GM04503 (cell line): ENCODE results near the gene C6orf62.
"Not testable (repeated sequence)": the region's sequence is repeated elsewhere in the genome, so short reads cannot be mapped to it uniquely, and the experiment has no call there.

Experiments
- DNase-seq: peaks from one replicate; pipeline ENCODE4 v3.0.0-alpha.2; 2012; ENCODE audit warnings: low read depth

C6orf62 gene

DNA sequence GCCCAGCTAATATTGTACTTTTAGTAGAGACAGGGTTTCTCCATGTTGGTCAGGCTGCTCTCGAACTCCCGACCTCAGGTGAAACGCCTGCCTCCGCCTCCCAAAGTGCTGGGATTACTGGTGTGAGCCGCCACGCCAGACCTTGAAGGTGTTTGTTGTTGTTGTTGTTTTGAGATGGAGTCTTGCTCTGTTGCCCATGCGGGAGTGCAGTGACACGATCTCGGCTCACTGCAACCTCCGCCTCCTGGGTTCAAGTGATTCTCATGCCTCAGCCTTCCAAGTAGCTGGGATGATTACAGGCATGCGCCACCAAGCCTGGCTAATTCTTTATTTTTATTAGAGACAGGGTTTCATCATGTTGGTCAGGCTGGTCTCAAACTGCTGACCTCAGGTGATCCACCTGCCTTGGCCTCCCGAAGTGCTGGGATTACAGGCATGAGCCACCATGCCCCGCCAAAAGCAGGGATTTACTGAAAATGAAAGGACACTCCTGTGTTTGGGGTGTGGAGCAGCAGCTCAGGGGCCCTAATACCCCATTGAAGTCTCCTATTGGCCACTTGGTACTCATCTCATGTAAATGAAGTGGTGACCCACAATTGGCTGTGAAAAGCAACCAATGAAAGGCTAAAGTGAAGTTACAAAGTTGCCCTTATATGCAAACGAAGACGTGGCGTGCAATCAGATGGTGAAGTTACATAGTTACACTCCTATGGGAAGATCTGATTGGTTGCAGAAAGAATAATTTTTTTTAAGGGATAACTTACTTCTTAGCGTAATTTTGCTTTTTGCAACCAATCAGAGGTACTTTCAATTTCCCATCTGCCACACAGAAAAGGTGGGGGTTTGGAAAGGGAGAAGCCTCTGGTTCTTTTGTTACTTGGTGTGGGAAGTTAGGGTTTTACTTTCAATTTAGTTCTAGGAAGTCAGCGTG, 50.6 kb downstream of the C6orf62 start:
- not testable (repeated sequence) for DNase-seq

DNA sequence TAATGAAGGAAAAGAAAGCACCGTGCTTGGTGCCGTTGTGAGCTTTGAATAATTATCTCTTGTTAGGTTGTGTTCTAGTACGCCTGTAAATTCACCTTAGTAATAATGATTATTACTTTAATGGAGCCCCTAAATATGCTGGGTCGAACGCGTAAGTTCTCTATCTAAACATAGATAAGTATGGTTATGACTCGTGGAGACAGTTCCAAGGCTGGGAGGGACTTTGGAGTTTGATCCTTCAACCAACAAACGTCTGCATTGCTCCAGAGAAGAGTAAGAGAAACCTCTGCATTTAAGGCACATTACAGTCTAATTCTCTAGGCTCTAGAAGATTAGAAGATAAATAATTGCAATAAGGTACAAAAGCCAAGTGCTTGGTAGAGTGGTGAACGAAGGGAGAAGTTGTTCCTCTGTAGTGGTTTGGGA, 51.6 kb downstream of the C6orf62 start:
- DNase-seq: no peak

DNA sequence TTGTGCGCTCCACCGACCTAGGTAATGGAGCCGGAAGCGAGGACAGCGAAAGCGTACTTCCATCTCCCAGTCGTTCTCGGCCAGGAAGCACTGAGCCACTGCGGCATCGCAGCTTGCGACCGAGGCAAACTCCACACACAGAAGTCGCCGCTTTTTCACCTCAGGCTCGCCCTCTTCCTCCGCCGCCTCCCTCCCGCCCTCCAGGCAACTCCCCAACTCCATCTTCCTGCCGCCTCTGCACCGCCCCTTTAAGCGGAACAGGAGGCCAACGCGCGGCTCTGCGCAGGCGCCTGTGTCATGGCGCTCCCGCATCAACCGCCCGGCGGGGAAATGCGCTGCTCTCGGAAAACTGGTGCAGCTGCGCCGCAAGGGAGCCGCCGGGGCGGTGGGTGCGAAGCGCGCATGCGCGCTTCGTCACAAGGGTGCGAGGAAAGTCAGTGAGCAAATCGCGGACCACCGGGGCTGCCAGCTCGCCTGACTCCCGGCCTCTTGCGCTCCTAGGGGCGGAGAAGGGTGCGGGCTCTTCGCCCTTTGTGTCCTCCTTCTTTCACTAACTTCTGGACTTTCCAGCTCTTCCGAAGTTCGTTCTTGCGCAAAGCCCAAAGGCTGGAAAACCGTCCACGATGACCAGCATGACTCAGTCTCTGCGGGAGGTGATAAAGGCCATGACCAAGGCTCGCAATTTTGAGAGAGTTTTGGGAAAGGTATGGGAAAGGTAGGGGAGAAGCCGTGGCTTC, 52.1 kb downstream of the C6orf62 start, which contains the start of the genes ACOT13 and TDP2:
TSS of gene ACOT13 (plus strand) at position 437 of the 737 bp plus-strand sequence. CDS start at position 624, 187 bp downstream.
TSS of gene TDP2 (minus strand) at position 259 of the 737 bp plus-strand sequence. CDS start at position 222, 37 bp downstream.
- DNase-seq: peak; percentile 82

DNA sequence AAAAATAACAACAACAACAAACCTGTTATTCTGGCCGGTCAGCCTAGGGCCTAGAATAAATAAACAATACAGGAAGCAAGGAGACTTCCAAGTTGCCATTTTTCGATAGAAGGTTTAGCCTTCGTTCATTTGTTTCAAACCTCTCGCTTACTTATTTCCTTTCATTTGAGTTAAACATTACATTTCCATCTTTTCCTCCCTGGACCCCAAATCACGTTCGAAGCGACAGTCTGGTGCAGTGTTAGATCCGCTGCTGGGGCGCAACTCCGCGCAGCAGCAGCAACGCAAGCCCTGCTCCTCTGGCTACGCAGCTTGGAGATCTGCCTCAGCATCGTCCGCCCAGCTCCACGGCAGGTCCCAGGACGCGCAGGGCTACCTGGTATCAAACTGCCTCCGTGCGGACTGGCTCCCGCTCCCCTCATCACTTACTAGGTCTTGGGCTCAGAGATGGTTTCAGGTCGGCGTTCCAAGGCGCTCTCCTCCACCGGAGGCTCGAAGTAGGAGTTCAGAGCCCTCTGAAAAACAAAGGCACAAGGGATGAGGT, 52.8 kb downstream of the C6orf62 start:
- DNase-seq: peak; percentile 10

DNA sequence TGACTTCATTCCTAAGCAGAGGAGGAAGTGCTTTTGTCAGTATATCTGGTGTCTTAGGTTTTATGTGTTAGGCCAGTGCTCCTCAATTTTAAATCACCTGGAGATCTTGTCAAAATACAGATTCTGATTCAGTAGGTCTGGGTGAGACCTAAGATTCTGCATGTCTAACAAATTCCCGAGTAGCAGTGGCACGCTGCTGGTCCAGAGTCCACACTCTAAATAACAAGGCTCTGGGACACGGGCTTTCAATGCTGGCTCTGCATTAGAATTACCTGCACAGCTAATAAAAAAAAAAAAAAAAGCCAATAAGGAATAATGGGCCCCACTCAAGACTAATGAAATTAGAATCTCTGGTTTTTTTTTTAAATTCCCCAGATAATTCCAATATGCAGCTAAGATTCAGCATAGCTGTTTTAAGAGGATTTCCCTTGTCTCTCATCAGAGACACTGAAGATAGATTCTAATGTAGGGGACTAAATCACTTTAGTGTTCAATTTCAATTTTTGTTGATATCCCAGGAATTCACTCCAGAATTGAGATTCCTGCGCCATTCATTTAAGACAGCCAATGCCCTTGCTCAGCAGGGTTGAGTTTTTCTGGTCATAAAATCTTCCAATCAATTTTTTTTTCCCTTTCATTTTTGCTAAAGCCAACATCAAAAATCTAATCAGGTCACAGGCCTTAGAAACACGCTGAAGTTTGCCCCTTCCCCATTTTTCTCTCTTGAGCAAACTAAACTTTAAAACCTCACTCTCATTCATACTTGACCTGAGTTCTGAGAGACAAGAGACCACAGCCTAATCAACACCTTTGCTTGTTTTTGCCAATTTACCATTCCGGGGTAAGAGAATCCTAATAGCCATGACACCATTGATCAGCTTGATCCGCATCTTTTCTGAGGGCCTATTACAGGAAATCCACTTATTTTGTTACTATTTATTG, 54.6 kb downstream of the C6orf62 start:
- DNase-seq: no peak

DNA sequence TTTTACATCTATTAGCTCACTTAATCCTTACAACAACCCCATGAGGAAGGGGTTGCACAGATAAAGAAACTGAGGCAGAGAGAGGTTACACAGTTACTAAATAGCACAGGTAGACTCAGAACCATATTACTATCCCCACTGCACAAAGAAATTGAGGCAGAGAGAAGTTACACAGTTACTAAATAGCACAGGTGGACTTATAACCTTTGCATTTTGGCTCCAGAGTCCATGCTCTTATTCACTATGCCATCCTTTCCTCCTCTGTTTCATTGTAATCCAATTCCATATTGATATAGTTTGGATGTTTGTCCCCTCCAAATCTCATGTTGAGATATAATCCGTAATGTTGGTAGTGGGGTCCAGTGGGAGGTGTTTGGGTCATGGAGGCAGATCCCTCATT, 55.8 kb downstream of the C6orf62 start:
- DNase-seq: no peak

DNA sequence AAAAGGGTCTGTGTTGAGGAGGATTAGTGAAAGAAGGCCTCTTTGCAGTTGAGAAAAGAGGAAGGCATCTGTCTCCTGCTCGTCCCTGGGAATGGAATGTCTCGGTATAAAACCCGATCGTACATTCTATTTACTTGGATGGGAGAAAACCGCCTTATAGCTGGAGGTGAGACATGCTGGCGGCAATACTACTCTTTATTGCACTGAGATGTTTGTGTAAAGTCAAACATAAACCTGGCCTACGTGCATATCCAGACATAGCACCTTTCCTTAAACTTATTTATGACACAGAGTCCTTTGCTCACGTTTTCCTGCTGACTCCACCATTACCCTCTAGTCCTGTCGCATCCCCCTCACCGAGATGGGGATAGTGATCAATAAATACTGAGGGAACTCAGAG, 56.7 kb downstream of the C6orf62 start:
- DNase-seq: no peak

DNA sequence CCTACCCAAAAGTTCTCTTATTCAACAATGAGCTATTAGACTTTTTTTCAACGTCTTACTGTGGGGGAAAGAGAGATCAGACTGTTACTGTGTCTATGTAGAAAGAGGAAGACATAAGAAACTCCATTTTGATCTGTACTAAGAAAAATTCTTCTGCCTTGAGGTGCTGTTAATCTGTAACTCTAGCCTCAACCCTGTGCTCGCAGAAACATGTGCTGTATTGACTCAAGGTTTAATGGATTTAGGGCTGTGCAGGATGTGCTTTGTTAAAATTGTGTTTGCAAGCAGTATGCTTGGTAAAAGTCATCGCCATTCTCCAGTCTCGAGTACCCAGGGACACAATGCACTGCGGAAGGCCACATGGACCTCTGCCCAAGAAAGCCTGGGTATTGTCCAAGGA, 57.2 kb downstream of the C6orf62 start:
- DNase-seq: not testable (repeated sequence)

DNA sequence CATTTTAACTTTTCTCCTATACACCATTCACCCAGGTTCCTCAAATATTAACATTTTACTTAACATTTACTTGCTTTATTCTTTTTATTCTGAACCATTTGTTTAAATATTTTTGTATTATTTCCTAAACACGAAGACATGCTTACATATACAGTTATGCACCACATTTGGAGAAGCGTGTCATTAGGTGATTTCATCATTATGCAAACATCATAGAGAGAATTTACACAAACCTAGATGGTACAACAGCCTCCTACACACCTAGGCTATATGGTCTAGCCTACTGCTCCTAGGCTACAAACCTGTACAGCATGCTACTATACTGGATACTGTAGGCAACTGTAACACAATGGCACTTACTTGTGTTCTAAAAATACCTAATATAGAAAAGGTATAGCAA, 58.8 kb downstream of the C6orf62 start:
- no peak for DNase-seq

DNA sequence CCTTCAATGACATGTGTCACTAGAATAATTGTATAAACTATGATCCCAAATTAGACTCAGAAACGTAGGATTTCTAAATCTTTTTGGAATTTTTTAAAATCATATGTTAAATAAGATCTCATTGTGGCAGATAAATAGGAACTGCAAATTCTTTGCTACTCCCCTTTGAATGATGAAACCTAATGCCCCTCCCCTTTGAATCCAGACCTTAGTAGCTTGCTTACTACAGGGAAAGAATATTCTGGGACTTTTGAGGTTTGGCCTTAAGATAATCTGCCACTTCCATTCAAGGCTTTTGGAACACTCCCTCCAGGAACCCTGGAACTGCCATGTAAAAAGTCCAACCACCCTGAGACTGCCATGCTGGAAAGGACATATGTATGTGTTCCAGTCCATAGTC, 59.4 kb downstream of the C6orf62 start:
- no peak for DNase-seq

DNA sequence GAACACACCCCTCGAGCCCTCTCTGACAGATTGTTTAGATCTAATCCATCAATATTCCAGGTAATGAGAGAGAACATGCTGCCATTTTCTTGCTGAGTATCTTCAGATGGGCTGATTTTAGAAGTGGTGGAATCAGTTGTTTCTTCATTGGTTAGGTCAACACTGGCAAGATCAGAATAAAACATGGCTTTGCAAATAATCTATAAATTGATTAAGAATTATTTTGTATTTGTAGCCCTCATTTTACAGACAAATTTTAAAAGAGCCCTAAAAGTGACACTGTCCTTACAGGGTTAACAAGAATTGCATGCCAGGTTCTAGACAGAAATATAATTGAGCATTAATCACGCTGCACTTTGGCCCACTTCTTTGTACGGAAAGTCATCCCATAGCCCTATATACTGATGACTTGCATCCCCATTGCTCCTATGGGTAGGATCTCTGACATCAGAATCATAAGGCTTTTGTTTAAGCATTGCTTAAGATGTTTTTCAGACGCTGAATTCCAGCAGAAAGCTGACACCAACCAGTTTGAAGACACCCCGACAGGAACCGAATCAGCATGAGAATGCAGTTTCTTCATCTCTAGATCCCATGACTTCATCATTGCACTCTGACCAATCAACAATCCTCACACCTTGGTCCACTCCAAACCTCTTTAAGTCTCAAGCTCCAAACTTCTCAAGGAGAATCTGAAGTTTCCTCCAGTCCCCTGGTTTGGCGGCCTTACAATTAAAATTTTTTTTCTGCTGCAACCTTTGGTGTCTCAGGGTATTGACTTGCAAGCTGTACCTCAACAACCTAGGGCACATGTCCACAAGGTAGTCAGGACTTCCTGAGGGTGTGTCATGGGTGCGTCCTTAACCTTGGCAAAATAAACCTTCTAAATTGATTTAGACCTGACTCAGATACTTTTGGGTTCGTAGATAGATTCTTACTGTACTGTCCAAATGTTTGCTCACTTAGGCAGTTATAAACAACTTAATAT, 60.1 kb downstream of the C6orf62 start:
- DNase-seq: peak; percentile 40

DNA sequence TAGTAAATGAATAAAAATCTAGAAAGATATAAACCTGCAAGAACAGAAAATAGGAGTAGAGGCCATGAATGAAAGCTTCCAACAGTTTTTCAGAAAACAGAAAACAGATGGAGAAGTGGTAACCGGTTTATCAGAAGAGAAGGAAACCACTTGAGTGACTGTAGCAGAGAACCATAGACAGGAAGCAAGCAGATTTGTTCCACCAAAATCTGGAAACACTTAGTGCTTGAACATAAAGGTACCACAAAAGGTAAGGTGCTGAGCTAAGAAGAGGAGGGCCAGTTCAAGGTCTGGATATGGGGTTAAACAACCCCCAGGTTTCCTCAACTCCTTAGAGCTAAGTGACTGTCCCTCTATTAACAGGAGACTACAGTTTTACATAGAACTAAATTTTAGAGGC, 63.7 kb downstream of the C6orf62 start:
- no peak for DNase-seq
